CD4-positive, alpha-beta T cell treated with Interleukin-1 beta for 1 hour (primary cell): ENCODE measurements around the gene ABHD12.

Experiments used
- DNase-seq, 2 donors: peaks; one replicate each; pipeline ENCODE4 v3.0.0-alpha.2; 2020 to 2022

Gene ABHD12

DNA sequence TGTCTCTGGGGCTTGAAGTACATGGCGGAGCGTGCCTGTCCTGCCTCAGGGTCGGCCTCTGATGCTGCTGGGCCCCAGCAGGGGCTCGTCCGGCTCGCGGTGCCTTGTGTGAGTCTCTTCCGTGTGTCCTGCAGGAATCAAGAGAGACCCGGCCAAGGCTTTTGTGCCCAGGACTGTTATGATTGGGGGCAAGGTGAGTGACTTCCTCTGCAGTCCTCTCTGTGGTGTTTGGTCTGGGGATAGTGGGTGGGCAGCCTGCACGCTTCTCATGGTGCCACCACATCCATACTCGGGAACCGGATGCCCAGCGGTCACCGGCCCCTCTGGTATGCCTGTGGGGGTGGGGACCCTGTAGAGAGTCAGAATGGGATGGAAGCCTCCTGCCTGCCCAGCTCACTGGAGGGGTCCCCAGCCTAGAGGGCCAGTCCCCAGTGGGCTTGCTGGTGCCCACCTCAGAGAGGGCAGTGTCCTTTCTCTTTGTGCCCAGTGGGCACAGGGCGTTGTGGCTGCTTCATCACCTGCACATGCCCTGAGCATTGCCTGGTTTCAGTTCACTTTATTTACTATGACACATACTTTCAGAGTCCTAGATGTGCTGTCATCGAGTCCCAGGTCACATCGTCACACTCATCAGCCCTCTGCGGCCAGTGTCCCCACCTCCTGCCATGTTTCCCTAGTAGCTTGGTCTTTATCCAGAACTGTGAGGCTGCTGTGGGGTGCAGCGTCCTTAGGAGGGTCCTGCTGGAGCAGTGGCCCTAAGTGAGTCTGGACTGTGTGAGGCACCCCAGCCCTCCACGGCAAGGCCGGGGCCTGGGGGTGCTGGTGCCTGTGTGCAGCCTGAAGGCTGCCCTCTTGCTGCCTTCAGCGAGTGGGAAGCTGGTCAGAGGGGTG, 102.1 kb downstream of the ABHD12 start:
- DNase-seq = no peak

DNA sequence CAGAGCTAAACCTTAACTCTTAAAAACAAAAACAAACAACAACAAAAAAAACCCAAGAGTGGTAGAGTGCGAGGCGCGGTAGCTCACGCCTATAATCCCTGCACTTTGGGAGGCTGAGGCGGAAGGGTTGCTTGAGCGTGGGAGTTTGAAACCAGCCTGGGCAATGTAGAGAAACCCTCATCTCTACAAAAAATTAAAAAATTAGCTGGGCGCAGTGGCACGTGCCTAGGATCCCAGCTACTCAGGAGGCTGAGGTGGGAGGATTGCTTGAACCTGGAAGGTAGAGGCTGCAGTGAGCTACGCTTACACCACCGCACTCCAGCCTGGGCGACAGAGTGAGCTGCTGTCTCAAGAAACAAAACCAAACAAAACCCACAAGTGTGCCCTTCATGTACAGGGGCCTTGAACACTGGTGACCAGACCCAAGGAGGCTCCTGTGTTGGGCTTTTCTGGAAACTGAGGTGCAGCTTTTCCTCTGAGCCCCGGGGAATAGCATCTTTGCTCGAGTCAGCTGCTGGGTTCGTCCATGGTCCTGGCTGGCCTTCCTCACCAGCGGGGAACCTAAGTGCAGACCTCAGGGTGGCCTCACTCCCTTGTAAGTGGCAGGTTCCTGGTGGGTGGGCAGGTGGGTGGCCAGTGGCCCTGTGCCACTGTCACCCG, 102.9 kb downstream of the ABHD12 start:
- DNase-seq = no peak

DNA sequence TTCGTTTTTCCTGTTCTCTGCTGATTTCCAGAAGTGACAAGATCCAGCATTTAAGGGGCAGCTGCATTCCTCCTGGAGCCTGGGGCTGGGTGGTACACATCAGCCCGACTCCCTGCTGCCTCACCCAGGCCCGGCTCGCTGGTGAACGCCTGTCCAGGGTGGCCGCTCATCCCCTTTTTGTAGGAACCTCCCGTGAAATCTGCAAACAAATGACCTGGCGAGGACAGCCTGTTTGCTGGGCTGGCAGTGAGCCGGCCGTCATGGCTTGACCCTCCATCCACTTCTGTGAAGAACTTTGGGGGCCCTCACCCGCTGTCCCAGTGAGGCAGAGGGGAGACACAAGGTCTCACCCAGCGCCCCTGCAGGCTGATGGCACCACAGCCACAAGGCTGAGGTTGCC, 103.7 kb downstream of the ABHD12 start:
- DNase-seq = peak in 1 of 2 donors; percentile 0

DNA sequence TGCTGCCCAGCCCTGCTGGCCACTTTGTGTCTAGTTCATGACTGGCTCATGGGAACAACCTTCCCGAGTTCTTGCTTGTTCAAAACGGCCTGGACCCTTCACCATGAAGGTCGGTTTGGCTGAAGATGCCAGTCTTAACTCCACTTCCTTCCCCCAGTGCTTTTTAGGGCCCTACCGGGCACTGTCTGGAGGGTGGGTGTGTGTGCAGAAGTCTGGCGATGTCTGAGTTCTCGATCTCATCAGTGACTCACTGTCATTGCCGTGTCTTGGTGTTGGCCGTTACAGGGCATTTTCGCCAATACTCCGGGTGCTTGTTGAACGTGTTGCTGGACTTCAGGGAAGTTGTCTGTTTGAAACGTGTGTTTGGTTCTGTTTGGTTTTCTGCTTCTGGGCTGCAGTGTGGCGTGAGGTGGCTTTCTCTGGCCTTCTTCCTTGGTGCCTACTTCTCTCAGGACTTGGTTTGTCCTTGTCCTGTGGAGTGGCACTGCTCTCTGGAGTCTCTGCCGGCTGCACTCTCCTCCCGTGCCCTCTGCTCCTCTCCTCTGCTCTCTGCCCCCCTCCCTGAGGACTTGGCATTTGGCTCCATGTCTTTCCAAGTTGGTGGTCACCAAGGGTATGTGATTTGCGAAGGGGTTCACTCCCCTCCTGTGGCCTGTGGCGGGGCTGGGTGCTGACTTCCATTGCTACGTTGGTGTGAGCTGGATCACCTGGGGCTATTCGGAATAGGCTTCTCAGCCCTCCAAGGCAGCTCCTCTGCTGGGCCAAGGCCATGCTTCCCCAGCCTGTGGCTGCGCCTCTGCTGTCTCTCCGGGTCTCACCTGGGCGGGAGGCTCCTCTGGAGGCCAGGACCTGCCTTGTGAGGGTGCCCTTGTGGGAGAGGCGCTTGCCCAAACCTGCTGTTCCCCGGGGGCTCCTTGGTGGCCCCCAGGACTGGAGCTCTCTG, 104.5 kb downstream of the ABHD12 start:
- no peak for DNase-seq

DNA sequence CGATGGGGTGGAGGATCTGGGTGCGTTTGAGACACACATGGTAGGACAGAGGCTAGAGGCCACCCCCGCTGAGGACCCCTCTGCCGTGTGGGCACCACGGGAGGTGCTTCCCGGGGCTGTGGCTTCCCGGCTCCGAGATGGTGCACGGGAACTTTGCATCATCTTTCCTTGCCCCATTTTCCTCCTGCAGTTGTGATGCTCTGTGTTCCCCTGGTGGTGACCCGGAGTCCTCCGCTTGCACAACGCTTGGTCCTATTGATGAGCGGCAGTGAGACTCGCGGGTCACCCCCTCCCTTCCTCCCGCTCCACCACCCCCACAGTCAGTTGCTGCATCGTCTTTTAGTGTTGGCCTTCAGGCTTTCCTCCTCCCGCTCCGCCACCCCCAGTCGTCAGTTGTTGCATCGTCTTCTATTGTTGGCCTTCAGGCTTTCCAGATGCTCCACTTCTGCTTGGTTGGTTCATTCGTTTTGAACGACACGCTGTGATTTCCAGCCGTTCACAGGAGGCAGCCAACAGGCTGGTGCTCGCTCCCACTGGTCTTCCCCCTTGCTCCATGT, 105.5 kb downstream of the ABHD12 start:
- no peak for DNase-seq

DNA sequence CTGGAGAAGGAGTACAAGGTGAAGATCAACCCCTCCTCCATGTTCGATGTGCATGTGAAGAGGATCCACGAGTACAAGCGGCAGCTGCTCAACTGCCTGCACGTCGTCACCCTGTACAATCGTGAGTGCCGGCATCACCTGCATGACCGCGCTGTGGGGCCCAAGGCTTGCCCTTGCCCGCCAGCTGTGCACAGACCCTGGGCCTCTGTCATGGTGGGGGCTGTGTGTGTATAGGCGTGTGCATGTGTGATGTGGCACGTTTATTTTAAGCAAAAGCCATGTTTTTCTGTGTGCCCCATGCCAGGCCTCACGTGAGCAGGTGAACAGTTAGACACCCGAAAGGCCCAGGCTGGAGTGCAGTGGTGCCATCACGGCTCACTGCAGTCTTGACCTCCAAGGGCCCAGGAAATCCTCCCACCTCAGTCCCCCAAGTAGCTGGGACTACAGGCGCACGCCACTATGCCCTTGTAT, 106.5 kb downstream of the ABHD12 start:
- no peak for DNase-seq

DNA sequence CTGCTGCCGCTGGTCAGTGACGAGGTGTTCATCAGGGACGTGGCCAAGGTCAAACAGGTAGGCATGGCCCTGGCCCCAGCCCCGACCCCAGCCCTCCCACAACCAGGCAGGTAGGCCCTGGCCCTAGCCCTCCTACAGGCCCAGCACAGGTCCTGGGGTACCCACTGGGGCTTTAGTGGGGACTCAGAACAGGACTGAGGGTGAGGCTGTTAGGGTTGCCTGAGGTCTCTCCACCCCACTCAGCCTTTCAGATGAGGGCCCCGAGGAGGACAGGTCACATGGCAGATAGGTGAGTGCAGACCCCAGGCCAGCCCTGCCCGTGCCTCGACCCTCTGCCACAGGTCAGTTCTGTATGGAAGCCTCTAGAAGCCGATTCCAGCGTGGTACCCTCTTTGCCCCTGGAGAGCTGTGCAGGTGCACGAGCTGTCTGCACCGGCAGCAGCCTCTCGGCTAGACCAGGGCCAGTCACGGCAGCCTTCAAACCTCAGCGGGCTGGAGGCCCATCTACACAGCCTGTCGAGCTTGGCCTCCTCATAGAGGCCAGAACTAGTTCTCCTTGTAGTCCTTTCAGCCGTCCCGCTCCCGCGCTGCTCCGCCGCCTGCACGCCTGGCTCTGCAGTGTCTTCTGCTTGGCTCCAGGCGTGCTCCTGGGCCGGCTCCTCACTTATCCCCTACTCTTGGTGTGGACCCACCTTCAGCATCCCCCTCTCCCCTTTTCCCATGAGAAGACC, 107.2 kb downstream of the ABHD12 start:
- no peak for DNase-seq

DNA sequence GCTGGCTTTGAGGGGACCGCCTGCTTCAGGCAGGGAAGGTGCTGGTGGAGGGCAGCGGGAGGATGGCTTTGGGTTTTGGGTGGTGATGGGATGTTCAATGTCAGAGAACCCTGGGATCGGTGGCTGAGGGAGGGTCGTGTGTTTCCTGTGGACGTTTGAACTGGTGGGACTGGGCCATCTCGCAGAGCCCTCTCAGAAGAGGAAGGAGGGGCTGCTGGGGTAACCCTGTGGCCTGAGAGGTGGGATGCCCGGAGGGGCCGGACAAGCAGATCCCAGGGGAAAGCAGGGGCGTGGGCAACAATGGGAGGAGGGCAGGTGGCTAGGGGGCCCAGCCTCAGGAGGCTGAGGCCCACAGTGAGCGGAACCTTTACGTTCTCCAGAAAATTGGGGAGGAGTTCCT, 107.8 kb downstream of the ABHD12 start:
- no peak for DNase-seq

DNA sequence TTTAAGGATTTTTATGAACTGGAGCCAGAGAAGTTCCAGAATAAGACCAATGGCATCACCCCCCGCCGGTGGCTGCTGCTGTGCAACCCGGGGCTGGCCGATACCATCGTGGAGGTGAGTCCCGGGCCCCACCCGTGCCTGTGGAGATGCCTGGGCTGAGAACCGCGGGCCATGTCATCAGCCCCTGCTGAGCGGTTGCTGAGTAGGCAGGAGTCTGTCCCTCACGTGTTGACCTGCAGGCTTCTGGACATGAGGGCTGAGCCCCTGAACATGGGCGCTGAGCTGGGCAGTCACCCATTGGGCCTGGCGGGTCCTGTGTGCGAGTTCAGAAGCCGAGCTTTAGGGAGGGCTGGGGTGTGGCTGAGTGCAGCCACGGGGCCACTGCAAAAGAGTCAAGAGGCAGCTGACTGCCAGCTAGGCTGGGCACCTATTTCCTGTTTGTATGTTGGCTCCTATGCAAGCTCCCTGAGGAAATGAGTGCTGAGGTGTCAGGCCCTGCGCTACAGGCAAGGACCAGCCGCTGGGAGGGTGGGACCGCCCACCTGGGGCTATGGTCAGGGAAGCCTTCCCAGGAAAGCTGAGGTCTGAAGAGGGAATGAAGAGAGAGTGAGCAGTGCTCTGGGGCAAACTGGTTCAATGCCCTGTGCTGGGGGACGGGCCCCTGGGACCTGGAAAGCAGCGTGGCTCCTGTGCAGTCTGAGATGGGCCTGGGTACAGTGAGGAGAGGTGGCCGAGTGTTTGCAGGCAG, 108.4 kb downstream of the ABHD12 start:
- DNase-seq = no peak

DNA sequence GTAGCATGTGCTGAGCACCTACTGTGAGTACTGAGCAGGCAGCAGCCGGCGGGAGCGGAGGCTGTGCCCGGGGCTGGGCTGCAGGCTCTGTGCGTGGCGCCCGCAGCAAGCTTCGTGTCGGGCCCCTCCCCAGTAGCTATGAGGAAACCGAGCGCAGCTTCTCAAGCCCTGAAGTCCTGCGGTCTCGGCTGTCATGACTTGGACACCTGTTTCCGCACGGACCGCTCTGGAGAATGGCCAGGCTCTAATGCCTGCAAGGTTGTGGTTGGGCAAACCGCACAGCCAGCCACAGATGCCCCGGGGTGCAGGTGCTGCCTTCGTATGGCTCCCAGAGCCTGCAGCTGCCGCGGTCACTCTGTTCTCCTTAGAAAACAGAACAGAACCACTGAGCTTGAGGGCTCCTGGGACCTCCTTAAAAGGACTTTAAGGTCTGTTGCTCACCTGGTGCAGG, 109.1 kb downstream of the ABHD12 start:
- DNase-seq = peak in 1 of 2 donors; percentile 39

DNA sequence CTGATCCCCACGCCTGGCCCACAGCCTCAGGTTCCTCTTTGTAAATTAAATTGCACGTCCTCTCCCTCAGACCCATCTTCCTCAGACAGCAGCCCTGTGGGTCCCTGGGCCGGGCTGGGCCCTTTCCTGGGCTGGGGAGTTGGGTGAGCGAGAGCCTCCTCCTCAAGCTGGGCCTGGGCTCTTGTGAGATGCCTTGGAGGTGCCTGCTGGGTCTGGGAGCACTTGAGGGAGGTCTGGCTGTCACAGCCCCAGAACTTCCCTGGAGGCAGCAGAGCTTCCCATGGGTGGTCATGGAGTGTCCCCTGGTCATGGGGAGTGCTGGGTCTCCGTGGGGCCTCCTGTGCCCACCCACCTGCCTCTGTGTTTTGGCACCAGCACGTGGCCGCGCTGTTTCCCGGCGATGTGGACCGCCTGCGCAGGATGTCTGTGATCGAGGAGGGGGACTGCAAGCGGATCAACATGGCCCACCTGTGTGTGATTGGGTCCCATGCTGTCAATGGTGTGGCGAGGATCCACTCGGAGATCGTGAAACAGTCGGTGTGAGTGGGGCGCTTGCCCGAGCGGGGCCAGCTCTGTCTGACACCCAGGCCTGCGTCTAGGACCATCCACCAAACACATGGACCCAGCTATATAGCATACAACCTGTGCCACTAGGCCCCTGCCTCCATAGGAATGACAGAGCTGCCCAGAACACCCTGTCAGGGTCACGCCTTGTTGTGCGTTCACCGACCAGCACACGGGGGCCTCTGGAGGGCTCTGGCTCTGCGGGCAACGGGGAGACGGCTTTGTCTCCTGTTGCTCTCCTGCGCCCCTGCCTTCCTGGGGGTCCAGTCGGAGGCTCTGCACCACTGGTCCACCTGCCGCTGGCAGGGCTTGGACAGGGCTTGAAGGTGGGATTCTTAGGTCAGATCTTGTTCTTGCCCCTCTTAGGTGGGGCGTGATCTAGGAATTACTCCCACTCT, 109.8 kb downstream of the ABHD12 start:
- no peak for DNase-seq

DNA sequence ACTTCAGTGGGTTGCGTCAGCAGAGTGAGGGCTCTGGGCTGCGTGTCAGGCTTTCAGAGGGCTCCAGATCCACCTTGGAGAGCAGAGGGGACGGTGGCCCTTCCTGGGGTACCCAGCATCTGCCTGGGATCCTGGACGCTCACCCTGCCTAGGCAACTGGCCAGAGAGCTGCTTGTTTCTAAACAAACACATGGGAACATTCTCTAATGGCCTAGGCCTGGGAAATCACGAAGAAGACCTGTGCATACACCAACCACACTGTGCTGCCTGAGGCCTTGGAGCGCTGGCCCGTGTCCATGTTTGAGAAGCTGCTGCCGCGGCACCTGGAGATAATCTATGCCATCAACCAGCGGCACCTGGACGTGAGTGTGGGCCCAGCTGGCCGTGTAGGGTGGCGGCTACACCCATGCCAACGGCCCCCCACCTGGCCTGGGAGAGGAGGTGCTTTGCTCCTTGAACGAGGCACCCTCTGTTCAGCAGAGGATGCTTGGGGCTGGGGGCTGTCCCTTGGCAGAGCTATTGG, 110.5 kb downstream of the ABHD12 start:
- no peak for DNase-seq

DNA sequence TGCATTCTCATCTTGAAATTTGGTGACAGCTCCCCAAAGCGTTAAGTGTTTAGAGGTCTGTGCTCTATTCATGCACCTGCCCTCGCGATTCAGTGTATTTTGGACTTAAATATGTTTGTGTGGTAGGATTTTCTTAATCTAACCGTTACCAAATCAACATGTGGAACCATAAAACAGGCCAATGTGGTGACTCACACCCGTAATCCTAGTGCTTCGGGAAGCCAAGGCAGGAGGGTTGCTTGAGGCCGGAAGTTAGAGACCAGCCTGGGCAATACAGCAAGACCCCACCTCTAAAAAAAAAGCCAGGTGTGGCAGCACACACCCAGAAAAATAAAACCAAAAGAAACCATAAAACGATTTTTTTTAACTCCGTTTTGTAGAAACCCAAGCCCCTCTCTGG, 111.2 kb downstream of the ABHD12 start:
- DNase-seq = no peak

DNA sequence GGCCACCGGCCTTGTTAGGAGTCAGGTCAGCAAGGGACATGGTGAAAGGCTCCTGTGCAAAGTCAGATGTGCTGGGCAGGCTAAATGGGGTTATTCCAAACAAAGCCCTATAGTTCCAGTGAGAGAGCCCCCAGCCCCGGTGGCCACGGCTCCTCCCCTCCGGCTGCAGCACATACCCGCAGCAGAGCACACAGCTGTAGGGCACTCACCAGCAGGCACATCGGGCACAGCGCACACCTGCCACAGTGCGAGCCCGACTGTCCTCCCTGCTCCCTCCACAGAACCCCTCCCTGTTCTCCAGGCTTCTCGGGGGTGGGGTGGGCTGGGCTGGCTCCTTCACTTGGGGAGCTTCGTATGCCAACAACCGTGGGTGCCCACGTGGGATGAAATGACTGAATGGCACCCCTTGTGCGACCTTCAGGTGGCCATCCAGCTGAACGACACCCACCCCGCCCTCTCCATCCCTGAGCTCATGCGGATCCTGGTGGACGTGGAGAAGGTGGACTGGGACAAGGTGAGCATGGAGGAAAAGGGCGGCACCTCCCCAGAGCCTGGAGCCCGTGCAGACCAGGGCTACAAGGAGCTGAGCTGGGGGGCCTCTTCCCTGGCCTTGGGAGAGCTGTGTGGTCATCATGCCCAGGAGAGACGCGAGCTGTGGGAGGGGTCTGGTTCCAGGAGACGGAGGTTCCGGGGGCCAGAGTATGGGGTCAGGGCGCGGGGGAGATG, 111.8 kb downstream of the ABHD12 start:
- DNase-seq = no peak

DNA sequence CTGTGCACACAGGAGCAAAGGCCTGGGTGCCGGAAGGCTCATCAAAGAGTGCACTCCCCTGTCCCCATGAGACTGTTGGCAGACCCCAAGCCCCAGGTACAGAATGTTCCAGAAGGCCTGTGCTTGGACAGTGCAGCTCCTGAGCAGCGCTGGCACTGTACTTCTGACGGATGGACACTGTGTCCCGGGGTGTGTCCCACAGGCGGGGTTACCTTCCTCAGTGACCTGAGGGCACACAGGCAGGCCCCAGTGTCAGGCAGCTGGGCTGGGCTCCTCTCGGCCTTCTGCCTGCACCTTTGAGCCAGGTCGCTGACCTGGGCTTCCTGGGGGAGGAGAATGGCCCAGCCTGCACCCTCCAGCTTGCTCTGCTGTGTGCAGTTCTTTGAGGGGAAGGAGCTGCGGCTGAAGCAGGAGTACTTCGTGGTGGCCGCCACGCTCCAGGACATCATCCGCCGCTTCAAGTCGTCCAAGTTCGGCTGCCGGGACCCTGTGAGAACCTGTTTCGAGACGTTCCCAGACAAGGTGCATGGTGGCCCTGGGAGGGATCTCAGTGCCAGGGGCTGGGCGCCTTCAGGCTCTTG, 112.6 kb downstream of the ABHD12 start:
- DNase-seq = no peak

DNA sequence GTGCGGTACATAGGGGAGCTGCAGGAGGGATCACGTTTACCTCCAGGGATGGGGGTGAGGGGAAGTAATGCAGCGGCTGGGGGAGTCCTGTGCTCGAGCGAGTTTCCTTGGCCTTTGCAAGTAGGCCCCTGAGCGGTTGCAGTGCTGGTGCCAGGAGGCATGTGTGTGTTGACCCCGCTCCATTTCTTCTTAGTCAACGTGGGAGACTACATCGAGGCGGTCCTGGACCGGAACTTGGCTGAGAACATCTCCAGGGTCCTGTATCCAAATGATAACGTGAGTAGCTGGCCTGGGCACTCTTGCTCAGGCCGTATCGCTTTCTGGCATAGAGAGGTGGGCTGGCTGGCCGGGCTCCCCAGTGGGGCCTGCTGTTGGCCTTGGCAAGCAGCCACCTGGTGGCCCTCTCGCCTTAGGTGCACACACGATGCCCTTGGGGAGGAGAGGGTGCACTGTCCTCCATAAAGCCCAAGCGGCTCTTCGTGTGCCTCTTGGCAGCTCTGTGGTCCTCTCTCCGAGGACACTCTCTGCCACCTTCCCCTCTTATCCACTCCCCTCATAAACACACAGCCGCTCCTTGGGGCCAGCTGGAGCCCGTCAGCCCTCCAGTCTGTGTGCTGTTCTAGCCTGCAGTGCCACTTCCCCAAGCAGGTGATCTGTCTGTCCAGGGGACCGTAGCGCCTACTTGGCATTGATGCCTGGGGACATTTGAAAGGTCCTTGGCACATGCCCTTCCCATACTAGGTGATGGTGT, 113.4 kb downstream of the ABHD12 start:
- DNase-seq = no peak

DNA sequence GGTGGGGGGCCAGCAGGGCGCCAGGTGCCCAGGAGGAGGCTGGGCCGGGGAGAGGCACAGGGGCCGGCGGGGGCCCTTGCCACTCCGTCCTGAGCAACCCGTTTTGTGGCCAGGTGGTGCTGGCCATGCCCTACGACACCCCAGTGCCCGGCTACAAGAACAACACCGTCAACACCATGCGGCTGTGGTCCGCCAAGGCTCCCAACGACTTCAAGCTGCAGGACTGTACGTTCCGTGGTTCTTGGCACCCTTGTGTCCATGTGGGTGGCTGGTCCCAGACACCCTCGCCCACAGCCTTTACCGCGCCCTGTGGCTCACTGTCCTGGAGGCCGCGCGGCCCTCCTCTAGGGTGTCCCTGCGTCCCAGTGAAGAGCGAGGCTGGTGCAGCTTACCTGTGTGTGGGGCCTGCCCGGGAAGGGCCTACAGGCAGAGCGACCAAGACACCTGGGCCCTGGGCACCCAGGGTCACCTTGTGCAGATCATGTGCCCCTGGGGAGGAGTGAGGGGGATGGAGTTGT, 114.0 kb downstream of the ABHD12 start:
- no peak for DNase-seq
